Sigmoid colon (tissue), 4 donors: ENCODE data around the gene HECTD4.

Experiments
- CTCF ChIP-seq, 4 experiments: fragments of 450-650 bp in 3 of 4; fragments of 200-600 bp in 1 of 4; IDR thresholded peaks; one replicate each; pipeline ENCODE4 v1.5.1; 2016 to 2019; ENCODE audit warnings: antibody characterized with exemption in 4 of 4, mild to moderate bottlenecking in 3 of 4, moderate library complexity in 2 of 4
- EP300 ChIP-seq, 4 donors: sonication (generic); formaldehyde crosslinking; IDR thresholded peaks; one replicate each; pipeline ENCODE4 v1.6.1; 2017; ENCODE audit warnings: antibody characterized with exemption in 4 of 4
- POLR2A ChIP-seq, 2 donors: fragments of 450-650 bp; IDR thresholded peaks; one replicate each; pipeline ENCODE4 v1.6.1; 2016; ENCODE audit warnings: antibody characterized with exemption in 2 of 2, mild to moderate bottlenecking in 2 of 2, moderate library complexity in 2 of 2
- POLR2AphosphoS5 ChIP-seq, 4 donors: sonication (generic); formaldehyde crosslinking; IDR thresholded peaks; one replicate each; pipeline ENCODE4 v1.6.1; 2017; ENCODE audit warnings: antibody characterized with exemption in 4 of 4

DNA sequence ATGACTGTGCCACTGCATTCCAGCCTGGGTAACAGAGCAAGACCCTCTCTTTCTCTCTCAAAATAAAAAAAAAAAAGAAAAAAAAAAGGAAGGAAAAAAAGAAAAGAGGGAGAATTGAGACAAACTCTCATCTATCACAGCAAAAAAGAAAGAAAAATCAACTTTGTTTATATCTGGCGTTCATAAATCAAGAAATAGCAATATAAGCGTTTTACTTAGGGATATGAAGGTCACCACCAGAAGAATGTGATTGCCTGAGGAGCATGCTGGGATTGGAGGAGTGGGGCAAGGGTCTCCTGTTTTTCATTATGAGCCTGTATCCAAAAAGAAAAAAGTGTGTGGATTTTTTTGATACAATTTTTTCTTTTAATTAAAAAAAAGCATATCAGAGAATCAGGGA is 78.4 kb downstream of the HECTD4 start:
- no peak for TF ChIP-seq CTCF (IDR thresholded peaks at IDR 0.05)
- TF ChIP-seq POLR2A (IDR thresholded peaks at IDR 0.05) = no peak
- no peak for TF ChIP-seq EP300 (IDR thresholded peaks at IDR 0.05)
- TF ChIP-seq POLR2AphosphoS5 (IDR thresholded peaks at IDR 0.05) = no peak
